Islet precursor cell (in vitro differentiated cells): Measurements from ENCODE around the gene SPNS1.
"Not testable (repeated sequence)": the region's sequence is repeated elsewhere in the genome, so short reads cannot be mapped to it uniquely, and the experiment has no call there.

Experiments
- DNase-seq: peaks from one replicate; pipeline ENCODE4 v3.0.0-alpha.2; 2018

Gene SPNS1

GRCh38 chr16:28958836-28959235 lies 15.7 kb upstream of the SPNS1 start:
- DNase-seq: no peak

- no peak for DNase-seq
Observed at GRCh38 chr16:28964072-28964471, 10.5 kb upstream of the SPNS1 start.

- no peak for DNase-seq
Observed at GRCh38 chr16:28964496-28964895, 10.1 kb upstream of the SPNS1 start.

- no peak for DNase-seq
Observed at GRCh38 chr16:28967156-28967555, 7.4 kb upstream of the SPNS1 start.

GRCh38 chr16:28969696-28970095 lies 4.9 kb upstream of the SPNS1 start:
- not testable (repeated sequence) for DNase-seq

- peak; percentile 90 for DNase-seq
Observed at GRCh38 chr16:28974007-28974436, 556 bp upstream of the SPNS1 start.

- no peak for DNase-seq
Observed at GRCh38 chr16:28975158-28975599, 601 bp downstream of the SPNS1 start.

GRCh38 chr16:28977703-28978662 lies 3.4 kb downstream of the SPNS1 start:
- no peak for DNase-seq

GRCh38 chr16:28980330-28980729 lies 5.8 kb downstream of the SPNS1 start:
- DNase-seq: not testable (repeated sequence)

- no peak for DNase-seq
Observed at GRCh38 chr16:28980929-28981328, 6.4 kb downstream of the SPNS1 start.

GRCh38 chr16:28981517-28981916 lies 6.9 kb downstream of the SPNS1 start:
- no peak for DNase-seq

- no peak for DNase-seq
Observed at GRCh38 chr16:28982418-28982817, 7.8 kb downstream of the SPNS1 start.

- DNase-seq: no peak
Observed at GRCh38 chr16:28982949-28983348, 8.4 kb downstream of the SPNS1 start.

GRCh38 chr16:28983644-28984043 lies 9.1 kb downstream of the SPNS1 start:
- DNase-seq: no peak

GRCh38 chr16:28984091-28984490 lies 9.5 kb downstream of the SPNS1 start:
- DNase-seq: no peak

GRCh38 chr16:28984619-28985135 lies 10.1 kb downstream of the SPNS1 start, which contains the start of gene LAT:
TSS of gene LAT (plus strand) at chr16:28985052. CDS start at chr16:28985418, 366 bp downstream.
- DNase-seq: no peak

GRCh38 chr16:28985211-28986041 lies 10.8 kb downstream of the SPNS1 start:
- no peak for DNase-seq

GRCh38 chr16:28986046-28986445 lies 11.5 kb downstream of the SPNS1 start:
- DNase-seq: no peak

- no peak for DNase-seq
Observed at GRCh38 chr16:28986492-28986891, 11.9 kb downstream of the SPNS1 start.

- DNase-seq: no peak
Observed at GRCh38 chr16:28987170-28987853, 12.7 kb downstream of the SPNS1 start.

- no peak for DNase-seq
Observed at GRCh38 chr16:28989363-28989762, 14.8 kb downstream of the SPNS1 start.

GRCh38 chr16:28990375-28991040 lies 15.9 kb downstream of the SPNS1 start:
- DNase-seq: no peak
